Measurements from ENCODE around the gene CD8B.

The CD8B gene

DNA sequence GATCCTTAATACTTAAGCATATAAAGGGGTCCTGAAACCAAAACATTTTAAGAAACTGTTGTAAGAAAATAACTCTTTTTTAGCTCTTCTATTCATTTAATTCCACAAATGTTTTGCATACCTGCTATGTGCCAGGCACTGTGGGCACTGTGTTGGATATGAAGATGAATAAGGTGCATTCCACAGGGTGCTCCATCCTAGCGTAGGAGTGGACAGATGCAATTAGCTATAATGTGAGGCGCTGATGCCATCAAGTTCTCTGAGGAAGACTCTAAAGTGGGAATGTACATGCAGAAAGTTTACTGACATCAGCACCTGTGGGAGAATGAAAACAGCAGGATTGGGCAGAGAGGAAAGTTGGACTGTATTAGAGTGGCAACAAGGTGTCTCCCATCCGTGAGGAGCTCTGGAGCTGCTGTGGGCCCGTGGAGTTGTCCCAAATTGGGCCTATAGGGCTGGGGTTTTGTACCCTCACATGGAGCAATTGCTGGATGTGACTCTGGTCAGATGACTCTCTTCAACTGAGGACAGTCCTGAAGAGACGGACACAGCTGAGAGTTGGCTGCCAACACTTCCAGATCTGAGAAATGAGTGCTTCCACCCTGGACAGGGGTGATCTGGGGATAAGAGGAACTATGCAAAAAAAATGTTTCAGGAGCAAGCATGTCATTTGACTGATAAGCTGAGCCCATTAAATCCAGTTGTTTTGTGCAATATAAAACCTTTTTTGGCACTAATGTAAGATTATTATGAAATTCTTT, 93.3 kb downstream of the CD8B start:
- no peak for DNase-seq
